K562 (cell line): Measurements from ENCODE around the gene RASSF1. TPM values are rescaled to one million over a fixed set of nuclear protein-coding genes. Genes with fewer than 3 reads are reported as not detected.

ENCODE experiments used
- ATAC-seq: fragments of 200-7000 bp; cut with Tn5 transposase; 3 replicates; pipeline ENCODE4 v1.9.1; 2020; ENCODE audit warnings: moderate library complexity
- BruUV-seq: library from RNA; stranded (reverse); fragments of 400-500 nt; replicated peaks from 2 replicates; lab custom pipeline; 2021; lab: Mats Ljungman, UMichigan
- CTCF ChIA-PET: fragments of 300-600 bp; formaldehyde crosslinking; extraction: SDS; loops from one replicate; lab custom pipeline; 2021; ENCODE audit warnings: low intra/inter-chr PET ratio; lab: Yijun Ruan, JAX
- POLR2A ChIA-PET: fragments of 300-600, 350-650 bp; sonication (Branson Sonifier 250); formaldehyde crosslinking; extraction: SDS; loops from one replicate; lab custom pipeline; 2021; ENCODE audit warnings: antibody characterized with exemption, inconsistent platforms; lab: Yijun Ruan, JAX
- DNase-seq, 4 experiments: peaks; one replicate each; pipeline versions ENCODE4 v3.0.0 to v3.0.0-alpha.2; 2011 to 2018; ENCODE audit warnings: low spot score in 3 of 4, mixed read lengths in 3 of 4; ENCODE audit errors: extremely low read depth in 1 of 4
- FAIRE-seq: peaks from 2 replicates; lab custom pipeline; 2011; peaks lifted over from hg19 to GRCh38; lab: Jason Lieb, UNC
- H2AFZ ChIP-seq: 2 replicates; pipeline ENCODE4 v1.6.0; 2011; ENCODE audit warnings: low read depth, low read length, control low read depth, inconsistent platforms
- H3K27ac ChIP-seq: fragments of 200-600 bp; 3 replicates; pipeline ENCODE4 v1.8.0; 2011; ENCODE audit warnings: low read depth, mild to moderate bottlenecking, control low read depth, inconsistent platforms, low read length, moderate library complexity, mixed read lengths; ENCODE audit errors: extremely low read depth
- H3K27me3 ChIP-seq, 2 experiments: fragments of 300-600 bp in 1 of 2; 2 replicates in 1 of 2; 3 replicates in 1 of 2; pipeline versions ENCODE4 v1.6.0 to v1.8.0; 2011; ENCODE audit warnings: inconsistent platforms in 2 of 2, low read length in 2 of 2, mild to moderate bottlenecking in 1 of 2, mixed read lengths in 1 of 2, moderate library complexity in 1 of 2; ENCODE audit not compliant: control insufficient read depth in 2 of 2, insufficient read depth in 2 of 2
- H3K36me3 ChIP-seq: fragments of 300-600 bp; 3 replicates; pipeline ENCODE4 v1.8.0; 2011; ENCODE audit warnings: mild to moderate bottlenecking, low read length, inconsistent platforms; ENCODE audit not compliant: control insufficient read depth, insufficient read depth
- H3K4me1 ChIP-seq, 2 experiments: fragments of 200-600 bp in 1 of 2; replicated peaks in 1 of 2; 2 replicates in 1 of 2; 3 replicates in 1 of 2; pipeline versions ENCODE4 v1.5.1 to v1.8.0; 2011; ENCODE audit warnings: inconsistent platforms in 2 of 2, low read length in 2 of 2, mild to moderate bottlenecking in 1 of 2, mixed read lengths in 1 of 2, moderate library complexity in 1 of 2; ENCODE audit not compliant: control insufficient read depth in 2 of 2, insufficient read depth in 2 of 2
- H3K4me2 ChIP-seq: 2 replicates; pipeline ENCODE4 v1.6.1; 2011; ENCODE audit warnings: low read length, control low read depth, inconsistent platforms, mixed read lengths; ENCODE audit not compliant: insufficient read depth
- H3K4me3 ChIP-seq: fragments of 200-600 bp; sonication (generic), shearing (Covaris generic); 2 replicates; pipeline ENCODE4 v1.5.1; 2016; ENCODE audit warnings: control low read depth, inconsistent platforms
- H3K79me2 ChIP-seq: fragments of 200-600 bp; 3 replicates; pipeline ENCODE4 v1.8.0; 2011; ENCODE audit warnings: low read length, inconsistent platforms; ENCODE audit not compliant: control insufficient read depth, insufficient read depth
- H3K9ac ChIP-seq, 2 experiments: 2 replicates each; pipeline versions ENCODE4 v1.6.0 to v1.6.1; 2011; ENCODE audit warnings: low read depth in 2 of 2, low read length in 2 of 2, control low read depth in 1 of 2, inconsistent platforms in 1 of 2, mild to moderate bottlenecking in 1 of 2, mixed read lengths in 1 of 2; ENCODE audit not compliant: insufficient read depth in 1 of 2
- H3K9me1 ChIP-seq: one replicate; pipeline ENCODE4 v1.6.0; 2011; ENCODE audit warnings: inconsistent platforms, mild to moderate bottlenecking, low read length, moderate library complexity; ENCODE audit not compliant: control insufficient read depth, insufficient read depth
- H3K9me3 ChIP-seq: replicated peaks from 2 replicates; pipeline ENCODE4 v1.5.1; 2011; ENCODE audit warnings: low read depth, low read length, inconsistent platforms; ENCODE audit not compliant: control insufficient read depth, insufficient read depth
- H4K20me1 ChIP-seq: replicated peaks from 2 replicates; pipeline ENCODE4 v1.6.1; 2011; ENCODE audit warnings: low read length, inconsistent platforms, mixed read lengths; ENCODE audit not compliant: control insufficient read depth, insufficient read depth
- BCL6 ChIP-seq: fragments of 250-450 bp; sonication (Bioruptor Pico); IDR thresholded peaks from 2 replicates; pipeline ENCODE4 v1.4.0; 2020
- BHLHE40 ChIP-seq: IDR thresholded peaks from 2 replicates; pipeline ENCODE4 v1.6.1; 2011; ENCODE audit warnings: low read length, improper control_type of control experiment
- CC2D1A ChIP-seq: fragments of 450-650 bp; IDR thresholded peaks from 2 replicates; pipeline ENCODE4 v1.6.1; 2017; ENCODE audit warnings: mild to moderate bottlenecking
- FOXA3 ChIP-seq, 2 experiments: fragments of 450-650 bp in 1 of 2; sonication (generic) in 1 of 2; formaldehyde crosslinking; IDR thresholded peaks in 1 of 2; conservative IDR thresholded peaks in 1 of 2; 2 replicates each; pipeline versions ENCODE4 v1.4.0 to v1.8.0; 2020 to 2022; ENCODE audit warnings: mild to moderate bottlenecking in 2 of 2, missing genetic modification reagents in 1 of 2
- FOXO4 ChIP-seq: fragments of 450-650 bp; formaldehyde crosslinking; IDR thresholded peaks from 2 replicates; pipeline ENCODE4 v1.4.0; 2020; ENCODE audit warnings: mild to moderate bottlenecking, moderate library complexity
- KLF10 ChIP-seq: fragments of 250-450 bp; sonication (Bioruptor Pico); IDR thresholded peaks from 2 replicates; pipeline ENCODE4 v1.6.1; 2021; ENCODE audit warnings: matching md5 sums
- NR2C2 ChIP-seq, 2 experiments: fragments of 200-800 bp in 1 of 2; sonication (Bioruptor generic) in 1 of 2; sonication (generic) in 1 of 2; formaldehyde crosslinking in 1 of 2; IDR thresholded peaks; 2 replicates each; pipeline versions ENCODE4 v1.6.1 to v1.8.0; 2016 to 2022; ENCODE audit warnings: mild to moderate bottlenecking in 1 of 2, missing compliant biosample characterization in 1 of 2, missing genetic modification characterization in 1 of 2, missing genetic modification reagents in 1 of 2
- POLR2G ChIP-seq: fragments of 200-400 bp; formaldehyde crosslinking; IDR thresholded peaks from 2 replicates; pipeline ENCODE4 v1.6.1; 2017; ENCODE audit warnings: low read depth, mild to moderate bottlenecking, antibody characterized with exemption, low read length, moderate library complexity
- RBFOX2 ChIP-seq: fragments of 200-400 bp; formaldehyde crosslinking; IDR thresholded peaks from 2 replicates; pipeline ENCODE4 v1.6.1; 2017; ENCODE audit warnings: low read depth, mild to moderate bottlenecking, low read length, moderate library complexity
- TAF7 ChIP-seq: fragments of 450-650 bp; IDR thresholded peaks from 2 replicates; pipeline ENCODE4 v1.6.1; 2016; ENCODE audit warnings: missing genetic modification characterization, missing compliant biosample characterization
- TEAD4 ChIP-seq, 2 experiments: sonication (generic) in 1 of 2; formaldehyde crosslinking in 1 of 2; IDR thresholded peaks; 2 replicates each; pipeline versions ENCODE4 v1.6.1 to v1.8.0; 2012 to 2022; ENCODE audit warnings: borderline replicate concordance in 1 of 2, inconsistent platforms in 1 of 2, low read length in 1 of 2, mild to moderate bottlenecking in 1 of 2, missing genetic modification reagents in 1 of 2
- ZNF316 ChIP-seq: fragments of 450-650 bp; IDR thresholded peaks from 2 replicates; pipeline ENCODE4 v1.6.1; 2016
- ZNF764 ChIP-seq: fragments of 250-450 bp; sonication (Bioruptor Pico); IDR thresholded peaks from 2 replicates; pipeline ENCODE4 v1.4.0; 2020; ENCODE audit warnings: low read depth, mild to moderate bottlenecking, moderate library complexity
- WGBS: fragments of 100-300 bp; shearing (Covaris generic); methylation state at CpG from one replicate; pipeline ENCODE4 v1.1.6; 2016; ENCODE audit warnings: low coverage, mixed read lengths; ENCODE audit not compliant: insufficient coverage; ENCODE audit errors: missing lambda C conversion rate; 5-methylcytosine and 5-hydroxymethylcytosine counted together
- in situ Hi-C: fragments of 300-500 bp; cut with MboI; formaldehyde crosslinking; loops from 4 replicates; pipeline ENCODE4 v1.15.0; 2018; ENCODE audit warnings: inconsistent platforms, mixed read lengths
- intact Hi-C: fragments of 100-400 bp; cut with micrococcal nuclease; formaldehyde crosslinking; loops from 2 replicates; pipeline ENCODE4 v1.14.2; 2022
- polyA plus RNA-seq, 8 experiments: library from polyadenylated mRNA; depleted of rRNA in 4 of 8; stranded (reverse) in 5 of 8; unstranded in 3 of 8; fragments of >200 nt; fragmentation: Nextera tagmentation in 2 of 8; fragmentation: Illumina TruSeq in 1 of 8; extraction: Ambion mirVana in 2 of 8; extraction: Trizol in 1 of 8; gene quantifications; 2 replicates each; pipeline versions ENCODE4 v1.2.1 to v1.2.3, GENCODE V29; 2011 to 2014; ENCODE audit warnings: inconsistent platforms in 1 of 8, missing spikeins in 1 of 8
- total RNA-seq, 7 experiments: library from RNA; depleted of rRNA in 6 of 7; stranded (reverse); fragments of >200 nt in 6 of 7; fragmentation: Illumina TruSeq in 2 of 7; extraction: Trizol in 2 of 7; gene quantifications; 2 replicates each; pipeline versions ENCODE4 v1.2.1 to v1.2.3, GENCODE V29; 2011 to 2021; ENCODE audit warnings: low replicate concordance in 1 of 7
- TF ChIP-seq, protein P1 (sequence below): sonication (generic); formaldehyde crosslinking; IDR thresholded peaks from 2 replicates; pipeline ENCODE4 v1.8.0; 2022; ENCODE audit warnings: missing genetic modification reagents, mild to moderate bottlenecking, borderline replicate concordance
- TF ChIP-seq, protein P2 (sequence below): fragments of 450-650 bp; IDR thresholded peaks from 2 replicates; pipeline ENCODE4 v1.7.0; 2016; ENCODE audit warnings: borderline replicate concordance

RASSF1 gene
- total and polyA plus RNA-seq, 9 of the 15 experiments (the other 6 are each of a cell fraction or from before 2014, with no cell fraction given) = 3.6 to 57.1 (median 24.6) TPM

GRCh38 chr3:50302095-50303012 is 38.3 kb downstream of the RASSF1 start:
- intact Hi-C loops = no loop called here
- Histone ChIP-seq H3K9me1 (no peaks in the 10 kb centered on the region), H3K4me2 (peak overlapping the region; percentile 80), H3K27ac (peak overlapping the region; percentile 83), H3K36me3 (peaks cover 12% of the 10 kb centered on the region; the same call in 2 of the 3 replicates), H3K4me1 (peaks cover 25 to 53% of the 10 kb centered on the region in 2 experiments; a peak in 4 of 5 replicates), H4K20me1 (no peaks in the 10 kb centered on the region), H3K4me3 (peak overlapping the region; percentile 45), H2AFZ (no peak overlapping the region), H3K27me3 (no peaks in the 10 kb centered on the region), H3K79me2 (peaks cover 47% of the 10 kb centered on the region), H3K9me3 (no peaks in the 10 kb centered on the region), H3K9ac (peak overlapping the region; percentile 68 to 93)
- no peak for FAIRE-seq
- ChIA-PET POLR2A (interaction anchor here (0.5 to 1.5 kb wide), 9 partner anchors 11 to 51 kb away, joined by 3 to 5 read pairs (median 4); partner anchors contain the start of gene LSMEM2), CTCF (no interaction called here)
- no TSS peak for BruUV-seq
- in situ Hi-C loops = no loop called here
- TF ChIP-seq, protein P1, sequence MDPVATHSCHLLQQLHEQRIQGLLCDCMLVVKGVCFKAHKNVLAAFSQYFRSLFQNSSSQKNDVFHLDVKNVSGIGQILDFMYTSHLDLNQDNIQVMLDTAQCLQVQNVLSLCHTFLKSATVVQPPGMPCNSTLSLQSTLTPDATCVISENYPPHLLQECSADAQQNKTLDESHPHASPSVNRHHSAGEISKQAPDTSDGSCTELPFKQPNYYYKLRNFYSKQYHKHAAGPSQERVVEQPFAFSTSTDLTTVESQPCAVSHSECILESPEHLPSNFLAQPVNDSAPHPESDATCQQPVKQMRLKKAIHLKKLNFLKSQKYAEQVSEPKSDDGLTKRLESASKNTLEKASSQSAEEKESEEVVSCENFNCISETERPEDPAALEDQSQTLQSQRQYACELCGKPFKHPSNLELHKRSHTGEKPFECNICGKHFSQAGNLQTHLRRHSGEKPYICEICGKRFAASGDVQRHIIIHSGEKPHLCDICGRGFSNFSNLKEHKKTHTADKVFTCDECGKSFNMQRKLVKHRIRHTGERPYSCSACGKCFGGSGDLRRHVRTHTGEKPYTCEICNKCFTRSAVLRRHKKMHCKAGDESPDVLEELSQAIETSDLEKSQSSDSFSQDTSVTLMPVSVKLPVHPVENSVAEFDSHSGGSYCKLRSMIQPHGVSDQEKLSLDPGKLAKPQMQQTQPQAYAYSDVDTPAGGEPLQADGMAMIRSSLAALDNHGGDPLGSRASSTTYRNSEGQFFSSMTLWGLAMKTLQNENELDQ = no peak
- TF ChIP-seq TEAD4 (IDR thresholded peaks at IDR 0.05; ENCODE audit: low read length) (no peak), TEAD4 (CRISPR knock-in tag; IDR thresholded peaks at IDR 0.05; ENCODE audit: borderline replicate concordance) (no peak), POLR2G (0 out of 2 replicates have a peak, but pooled peaks have one; percentile 11), CC2D1A (no peak), FOXO4 (no peak), FOXA3 (CRISPR knock-in tag; conservative IDR thresholded peaks at IDR 0.05 in 1 of 2, IDR thresholded peaks at IDR 0.05 in 1 of 2) (no peak), RBFOX2 (peak; percentile 27; the same call in 1 of the 2 replicates), ZNF764 (CRISPR knock-in tag) (no peak), ZNF316 (no peak), BHLHE40 (no peak), BCL6 (CRISPR knock-in tag) (no peak), NR2C2 (CRISPR knock-in tag; IDR thresholded peaks at IDR 0.05) (no peak), NR2C2 (tag; IDR thresholded peaks at IDR 0.05) (0 out of 2 replicates have a peak, but pooled peaks have one; percentile 12), KLF10 (CRISPR knock-in tag) (no peak), TAF7 (no peak)
- TF ChIP-seq, protein P2, sequence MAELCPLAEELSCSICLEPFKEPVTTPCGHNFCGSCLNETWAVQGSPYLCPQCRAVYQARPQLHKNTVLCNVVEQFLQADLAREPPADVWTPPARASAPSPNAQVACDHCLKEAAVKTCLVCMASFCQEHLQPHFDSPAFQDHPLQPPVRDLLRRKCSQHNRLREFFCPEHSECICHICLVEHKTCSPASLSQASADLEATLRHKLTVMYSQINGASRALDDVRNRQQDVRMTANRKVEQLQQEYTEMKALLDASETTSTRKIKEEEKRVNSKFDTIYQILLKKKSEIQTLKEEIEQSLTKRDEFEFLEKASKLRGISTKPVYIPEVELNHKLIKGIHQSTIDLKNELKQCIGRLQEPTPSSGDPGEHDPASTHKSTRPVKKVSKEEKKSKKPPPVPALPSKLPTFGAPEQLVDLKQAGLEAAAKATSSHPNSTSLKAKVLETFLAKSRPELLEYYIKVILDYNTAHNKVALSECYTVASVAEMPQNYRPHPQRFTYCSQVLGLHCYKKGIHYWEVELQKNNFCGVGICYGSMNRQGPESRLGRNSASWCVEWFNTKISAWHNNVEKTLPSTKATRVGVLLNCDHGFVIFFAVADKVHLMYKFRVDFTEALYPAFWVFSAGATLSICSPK = no peak
- no peak for ATAC-seq
- no peak for DNase-seq
- WGBS = 76% methylated on average over 15 of the region's 32 CpGs
